WERI-Rb-1 (cell line): ENCODE results near the gene TMEM47.

Source experiments
- DNase-seq: peaks from one replicate; pipeline ENCODE4 v3.0.0-alpha.2; 2020
- H3K27ac ChIP-seq: fragments of 250-450 bp; sonication (Bioruptor Pico); 2 replicates; pipeline ENCODE4 v1.5.1; 2020; ENCODE audit warnings: mild to moderate bottlenecking, moderate library complexity
- H3K27me3 ChIP-seq: fragments of 250-450 bp; sonication (Bioruptor Pico); 2 replicates; pipeline ENCODE4 v1.5.1; 2021; ENCODE audit warnings: mild to moderate bottlenecking, low read depth, moderate library complexity; ENCODE audit not compliant: insufficient read depth, severe bottlenecking
- H3K36me3 ChIP-seq: fragments of 250-450 bp; sonication (Bioruptor Pico); 2 replicates; pipeline ENCODE4 v1.5.1; 2020; ENCODE audit warnings: mild to moderate bottlenecking, moderate library complexity
- H3K4me3 ChIP-seq: 2 replicates; pipeline ENCODE4 v1.5.1; 2011; ENCODE audit warnings: low read depth, mild to moderate bottlenecking, control low read depth, low read length
- H3K9me3 ChIP-seq: fragments of 250-450 bp; sonication (Bioruptor Pico); 2 replicates; pipeline ENCODE4 v1.5.1; 2021; ENCODE audit warnings: mild to moderate bottlenecking, moderate library complexity; ENCODE audit not compliant: severe bottlenecking
- CTCF ChIP-seq: IDR thresholded peaks from 2 replicates; pipeline ENCODE4 v1.5.1; 2011; ENCODE audit warnings: low read depth, mild to moderate bottlenecking, control low read depth, inconsistent platforms, low read length

Gene TMEM47

DNA sequence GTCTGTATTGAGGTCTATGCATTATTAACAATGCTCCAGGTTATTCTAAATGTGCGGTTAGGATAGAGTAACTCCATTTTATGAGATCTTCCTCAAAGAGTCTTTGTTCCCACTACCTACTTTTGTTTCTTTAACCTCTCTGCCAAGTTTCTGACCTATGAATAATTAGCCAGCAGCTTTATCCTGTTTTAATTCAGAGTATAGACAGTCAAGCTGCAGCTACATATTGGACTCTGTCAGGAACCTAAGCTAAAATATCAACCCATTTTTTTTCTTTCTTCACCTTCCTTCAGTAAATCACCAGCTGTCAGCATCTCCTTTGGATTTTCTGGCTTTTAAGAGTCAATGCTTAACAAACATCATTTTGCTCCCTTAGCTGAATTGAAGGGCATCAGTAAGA lies 72.3 kb downstream of the TMEM47 start:
- Histone ChIP-seq H3K4me3 (no peak overlapping the region), H3K27ac (no peak overlapping the region), H3K27me3 (peaks cover 8% of the 10 kb centered on the region), H3K36me3 (no peaks in the 10 kb centered on the region), H3K9me3 (no peaks in the 10 kb centered on the region)
- DNase-seq, result no peak
- no peak for TF ChIP-seq CTCF

GRCh38 chrX:34580069-34580468 lies 77.0 kb downstream of the TMEM47 start:
- no peaks in the 10 kb centered on the region for H3K36me3 ChIP-seq
- H3K27me3 ChIP-seq, result peaks cover 4% of the 10 kb centered on the region
- no peaks in the 10 kb centered on the region for H3K9me3 ChIP-seq
- DNase-seq, result no peak
- no peak for TF ChIP-seq CTCF
- no peak overlapping the region for H3K4me3 ChIP-seq
- no peak overlapping the region for H3K27ac ChIP-seq

DNA sequence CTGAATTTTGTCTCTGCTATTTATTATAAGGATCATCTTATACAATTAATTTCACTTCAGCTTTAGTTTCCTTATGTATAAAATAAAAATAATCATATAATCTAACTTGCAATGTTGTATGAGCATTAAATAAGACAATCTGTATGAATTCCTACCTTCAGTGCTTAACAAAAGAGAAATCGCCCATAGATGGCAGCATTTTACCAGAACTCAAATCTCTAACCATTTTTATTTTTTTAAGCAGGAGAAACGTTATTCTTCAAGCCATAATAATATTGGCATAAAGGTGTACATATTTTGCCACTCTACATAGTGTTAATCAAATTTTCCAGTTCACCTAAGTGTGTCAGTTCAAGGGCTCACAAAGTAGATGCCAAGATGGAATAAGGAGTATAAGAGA lies 78.8 kb downstream of the TMEM47 start:
- no peak for TF ChIP-seq CTCF
- H3K36me3 ChIP-seq, result no peaks in the 10 kb centered on the region
- H3K9me3 ChIP-seq, result no peaks in the 10 kb centered on the region
- H3K27me3 ChIP-seq, result peaks cover 4% of the 10 kb centered on the region
- H3K27ac ChIP-seq, result no peak overlapping the region
- H3K4me3 ChIP-seq, result no peak overlapping the region
- no peak for DNase-seq
